ENCODE data around the gene PPP1R1C. TPM values are rescaled to one million over a fixed set of nuclear protein-coding genes. Genes with fewer than 3 reads are reported as not detected.
A peak's percentile ranks its signal among the peaks of the same experiment; 100 is the strongest.

Gene PPP1R1C
- total and polyA plus RNA-seq, 4 donors = 5.4 to 21.7 (median 11.3) TPM

DNA sequence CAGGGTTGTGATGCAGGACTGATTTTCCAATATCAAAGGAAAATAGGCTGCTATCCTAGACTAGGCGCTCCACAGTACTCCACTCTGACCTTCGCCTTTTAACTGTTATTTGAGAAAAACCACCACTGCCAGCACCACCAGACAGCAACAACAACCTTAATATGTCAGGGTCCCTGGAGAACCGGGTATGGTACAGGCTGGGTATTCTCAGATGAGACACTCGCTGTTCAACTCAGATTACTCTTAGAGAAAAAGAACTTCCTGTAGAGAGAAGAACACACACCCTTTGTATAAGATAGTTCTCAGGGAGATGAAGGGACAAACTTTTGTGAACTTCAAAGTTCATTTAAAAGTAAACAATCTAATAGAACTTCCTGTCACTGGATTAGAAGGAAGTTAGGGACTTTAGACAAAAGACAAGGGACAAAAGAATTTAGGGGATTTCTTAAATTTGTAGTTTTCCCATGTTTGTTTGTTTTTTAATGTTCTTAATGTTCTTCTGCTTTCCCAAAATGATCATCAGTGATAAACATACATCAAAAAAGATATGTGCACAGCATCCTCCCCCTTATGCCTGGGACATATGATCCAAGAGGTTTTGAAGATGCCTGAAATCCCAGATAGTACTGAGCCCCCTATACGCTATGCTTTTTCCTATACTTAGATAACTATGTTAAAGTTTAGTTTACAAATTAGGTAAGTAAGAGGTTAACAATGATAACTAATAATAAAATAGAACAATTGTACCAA is 41.3 kb upstream of the PPP1R1C start:
- WGBS = 40% methylated on average over 5 of the region's 5 CpGs
- H3K36me3 ChIP-seq (ENCODE audit: control insufficient read depth in 4 of 4, insufficient read depth in 3 of 4, low read depth in 1 of 4, low read length in 3 of 4) = no peaks in the 10 kb centered on the region
- H3K27ac ChIP-seq (ENCODE audit: low read depth in 1 of 2, low read length in 2 of 2) = peak overlapping the region; percentile 55 to 72
- peaks cover 4 to 17% (median 11%) of the 10 kb centered on the region in 4 donors for H3K4me1 ChIP-seq (ENCODE audit: control insufficient read depth in 4 of 4, insufficient read depth in 4 of 4, low read length in 3 of 4)
- no peak for DNase-seq (ENCODE audit: low spot score)
- no peaks in the 10 kb centered on the region for H3K9me3 ChIP-seq (ENCODE audit: control insufficient read depth in 4 of 4, low read length in 3 of 4)
- H3K9ac ChIP-seq (ENCODE audit: low read depth in 1 of 2, low read length in 2 of 2) = no peak overlapping the region
- TF ChIP-seq FOXA2 (IDR thresholded peaks at IDR 0.05) (no peak), JUND (IDR thresholded peaks at IDR 0.05) (no peak), SP1 (IDR thresholded peaks at IDR 0.05) (peak; percentile 68), GABPA (IDR thresholded peaks at IDR 0.05 in 1 of 2, conservative IDR thresholded peaks at IDR 0.05 in 1 of 2) (peak in 1 of 2 donors; percentile 39), HNF4A (conservative IDR thresholded peaks at IDR 0.05) (peak; percentile 46 to 61), TAF1 (conservative IDR thresholded peaks at IDR 0.05) (no peak), RXRA (IDR thresholded peaks at IDR 0.05) (peak in 1 of 2 donors; percentile 43), RAD21 (IDR thresholded peaks at IDR 0.05) (peak in 1 of 2 donors; percentile 16), YY1 (IDR thresholded peaks at IDR 0.05) (peak; percentile 11), NR2F2 (IDR thresholded peaks at IDR 0.05) (no peak)
- TF ChIP-seq, protein P1, sequence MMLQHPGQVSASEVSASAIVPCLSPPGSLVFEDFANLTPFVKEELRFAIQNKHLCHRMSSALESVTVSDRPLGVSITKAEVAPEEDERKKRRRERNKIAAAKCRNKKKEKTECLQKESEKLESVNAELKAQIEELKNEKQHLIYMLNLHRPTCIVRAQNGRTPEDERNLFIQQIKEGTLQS (IDR thresholded peaks at IDR 0.05) = no peak
- TF ChIP-seq, protein P2, sequence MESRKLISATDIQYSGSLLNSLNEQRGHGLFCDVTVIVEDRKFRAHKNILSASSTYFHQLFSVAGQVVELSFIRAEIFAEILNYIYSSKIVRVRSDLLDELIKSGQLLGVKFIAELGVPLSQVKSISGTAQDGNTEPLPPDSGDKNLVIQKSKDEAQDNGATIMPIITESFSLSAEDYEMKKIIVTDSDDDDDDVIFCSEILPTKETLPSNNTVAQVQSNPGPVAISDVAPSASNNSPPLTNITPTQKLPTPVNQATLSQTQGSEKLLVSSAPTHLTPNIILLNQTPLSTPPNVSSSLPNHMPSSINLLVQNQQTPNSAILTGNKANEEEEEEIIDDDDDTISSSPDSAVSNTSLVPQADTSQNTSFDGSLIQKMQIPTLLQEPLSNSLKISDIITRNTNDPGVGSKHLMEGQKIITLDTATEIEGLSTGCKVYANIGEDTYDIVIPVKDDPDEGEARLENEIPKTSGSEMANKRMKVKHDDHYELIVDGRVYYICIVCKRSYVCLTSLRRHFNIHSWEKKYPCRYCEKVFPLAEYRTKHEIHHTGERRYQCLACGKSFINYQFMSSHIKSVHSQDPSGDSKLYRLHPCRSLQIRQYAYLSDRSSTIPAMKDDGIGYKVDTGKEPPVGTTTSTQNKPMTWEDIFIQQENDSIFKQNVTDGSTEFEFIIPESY (IDR thresholded peaks at IDR 0.05) = peak; percentile 26
- TF ChIP-seq, protein P3, sequence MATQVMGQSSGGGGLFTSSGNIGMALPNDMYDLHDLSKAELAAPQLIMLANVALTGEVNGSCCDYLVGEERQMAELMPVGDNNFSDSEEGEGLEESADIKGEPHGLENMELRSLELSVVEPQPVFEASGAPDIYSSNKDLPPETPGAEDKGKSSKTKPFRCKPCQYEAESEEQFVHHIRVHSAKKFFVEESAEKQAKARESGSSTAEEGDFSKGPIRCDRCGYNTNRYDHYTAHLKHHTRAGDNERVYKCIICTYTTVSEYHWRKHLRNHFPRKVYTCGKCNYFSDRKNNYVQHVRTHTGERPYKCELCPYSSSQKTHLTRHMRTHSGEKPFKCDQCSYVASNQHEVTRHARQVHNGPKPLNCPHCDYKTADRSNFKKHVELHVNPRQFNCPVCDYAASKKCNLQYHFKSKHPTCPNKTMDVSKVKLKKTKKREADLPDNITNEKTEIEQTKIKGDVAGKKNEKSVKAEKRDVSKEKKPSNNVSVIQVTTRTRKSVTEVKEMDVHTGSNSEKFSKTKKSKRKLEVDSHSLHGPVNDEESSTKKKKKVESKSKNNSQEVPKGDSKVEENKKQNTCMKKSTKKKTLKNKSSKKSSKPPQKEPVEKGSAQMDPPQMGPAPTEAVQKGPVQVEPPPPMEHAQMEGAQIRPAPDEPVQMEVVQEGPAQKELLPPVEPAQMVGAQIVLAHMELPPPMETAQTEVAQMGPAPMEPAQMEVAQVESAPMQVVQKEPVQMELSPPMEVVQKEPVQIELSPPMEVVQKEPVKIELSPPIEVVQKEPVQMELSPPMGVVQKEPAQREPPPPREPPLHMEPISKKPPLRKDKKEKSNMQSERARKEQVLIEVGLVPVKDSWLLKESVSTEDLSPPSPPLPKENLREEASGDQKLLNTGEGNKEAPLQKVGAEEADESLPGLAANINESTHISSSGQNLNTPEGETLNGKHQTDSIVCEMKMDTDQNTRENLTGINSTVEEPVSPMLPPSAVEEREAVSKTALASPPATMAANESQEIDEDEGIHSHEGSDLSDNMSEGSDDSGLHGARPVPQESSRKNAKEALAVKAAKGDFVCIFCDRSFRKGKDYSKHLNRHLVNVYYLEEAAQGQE (IDR thresholded peaks at IDR 0.05) = no peak
- TF ChIP-seq, protein P4, sequence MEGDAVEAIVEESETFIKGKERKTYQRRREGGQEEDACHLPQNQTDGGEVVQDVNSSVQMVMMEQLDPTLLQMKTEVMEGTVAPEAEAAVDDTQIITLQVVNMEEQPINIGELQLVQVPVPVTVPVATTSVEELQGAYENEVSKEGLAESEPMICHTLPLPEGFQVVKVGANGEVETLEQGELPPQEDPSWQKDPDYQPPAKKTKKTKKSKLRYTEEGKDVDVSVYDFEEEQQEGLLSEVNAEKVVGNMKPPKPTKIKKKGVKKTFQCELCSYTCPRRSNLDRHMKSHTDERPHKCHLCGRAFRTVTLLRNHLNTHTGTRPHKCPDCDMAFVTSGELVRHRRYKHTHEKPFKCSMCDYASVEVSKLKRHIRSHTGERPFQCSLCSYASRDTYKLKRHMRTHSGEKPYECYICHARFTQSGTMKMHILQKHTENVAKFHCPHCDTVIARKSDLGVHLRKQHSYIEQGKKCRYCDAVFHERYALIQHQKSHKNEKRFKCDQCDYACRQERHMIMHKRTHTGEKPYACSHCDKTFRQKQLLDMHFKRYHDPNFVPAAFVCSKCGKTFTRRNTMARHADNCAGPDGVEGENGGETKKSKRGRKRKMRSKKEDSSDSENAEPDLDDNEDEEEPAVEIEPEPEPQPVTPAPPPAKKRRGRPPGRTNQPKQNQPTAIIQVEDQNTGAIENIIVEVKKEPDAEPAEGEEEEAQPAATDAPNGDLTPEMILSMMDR (IDR thresholded peaks at IDR 0.05; ENCODE audit: low read depth, low read length, missing input control) = no peak
- TF ChIP-seq, protein P5, sequence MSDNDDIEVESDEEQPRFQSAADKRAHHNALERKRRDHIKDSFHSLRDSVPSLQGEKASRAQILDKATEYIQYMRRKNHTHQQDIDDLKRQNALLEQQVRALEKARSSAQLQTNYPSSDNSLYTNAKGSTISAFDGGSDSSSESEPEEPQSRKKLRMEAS (IDR thresholded peaks at IDR 0.05) = no peak
- no peaks in the 10 kb centered on the region for H3K27me3 ChIP-seq (ENCODE audit: control insufficient read depth in 4 of 4, insufficient read depth in 4 of 4, low read length in 3 of 4)
- H3K4me3 ChIP-seq (ENCODE audit: low read depth in 1 of 3, low read length in 3 of 3) = peak overlapping the region in 1 of 3 donors; percentile 0

All from liver (tissue), 9 donors.